ENCODE data around the gene BCHE. TPM values are rescaled to one million over a fixed set of nuclear protein-coding genes. Genes with fewer than 3 reads are reported as not detected.

The BCHE gene
- total RNA-seq, result under 0.01 TPM

DNA sequence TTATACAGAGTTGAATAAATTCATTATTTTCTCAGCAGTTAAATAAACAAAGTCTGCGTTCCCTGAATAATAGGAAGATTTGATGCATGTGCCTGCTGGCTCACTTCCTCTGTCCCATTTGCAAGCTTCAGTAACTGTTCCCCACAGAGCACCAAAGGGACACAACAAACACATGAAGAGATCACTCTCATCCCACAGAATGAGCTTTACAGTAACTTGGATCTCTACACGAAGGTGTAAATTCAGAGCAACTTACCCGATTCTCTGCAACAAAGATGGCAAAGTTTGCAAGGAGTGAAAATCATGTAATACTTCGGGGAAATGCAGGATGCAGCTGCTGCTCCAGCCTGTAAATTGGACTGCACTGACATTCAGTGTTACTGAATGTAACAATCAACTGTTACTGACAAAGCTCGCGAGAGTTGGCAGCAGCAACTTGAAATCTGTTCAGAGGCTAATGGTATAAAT, at the start of gene BCHE:
BCHE (minus strand) TSS at position 366 of the 468 bp plus-strand sequence. CDS start 6,390 bp downstream, outside the sequence.
- DNase-seq (ENCODE audit: low read depth in 2 of 3, low spot score in 2 of 3), result no peak

DNA sequence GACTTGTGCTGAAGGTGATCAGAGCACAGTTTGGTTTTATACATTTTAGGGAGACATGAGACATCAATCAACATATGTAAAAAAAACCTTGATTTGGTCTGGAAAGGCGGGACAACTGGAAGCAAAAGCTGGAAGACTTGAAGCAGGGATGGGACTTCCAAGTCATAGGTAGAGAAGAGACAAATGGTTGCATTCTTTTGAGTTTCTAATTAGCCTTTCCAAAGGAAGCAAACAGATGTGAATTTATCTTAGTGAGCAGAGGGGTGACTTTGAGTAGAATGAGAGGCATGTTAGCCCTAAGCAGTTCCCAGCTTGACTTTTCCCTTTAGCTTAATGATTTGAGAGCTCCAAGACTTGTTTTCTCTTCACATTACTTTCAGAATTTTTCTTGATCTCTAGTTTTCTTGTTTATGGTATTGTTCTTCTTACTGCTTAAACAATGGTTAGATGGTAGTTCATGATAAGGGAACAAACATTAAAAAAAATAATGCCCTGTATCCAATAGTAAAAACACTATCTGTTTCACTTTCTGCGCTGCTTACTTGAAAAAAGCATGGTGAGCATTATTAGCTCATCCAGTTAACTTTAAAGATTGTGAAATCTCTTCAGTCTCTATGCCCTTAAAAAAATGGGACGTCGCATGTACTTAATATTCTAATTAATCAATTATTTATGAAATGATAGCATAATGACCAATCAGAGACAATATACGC, 48.5 kb upstream of the BCHE start:
- DNase-seq (ENCODE audit: low read depth in 2 of 3, low spot score in 2 of 3), result no peak

DNA sequence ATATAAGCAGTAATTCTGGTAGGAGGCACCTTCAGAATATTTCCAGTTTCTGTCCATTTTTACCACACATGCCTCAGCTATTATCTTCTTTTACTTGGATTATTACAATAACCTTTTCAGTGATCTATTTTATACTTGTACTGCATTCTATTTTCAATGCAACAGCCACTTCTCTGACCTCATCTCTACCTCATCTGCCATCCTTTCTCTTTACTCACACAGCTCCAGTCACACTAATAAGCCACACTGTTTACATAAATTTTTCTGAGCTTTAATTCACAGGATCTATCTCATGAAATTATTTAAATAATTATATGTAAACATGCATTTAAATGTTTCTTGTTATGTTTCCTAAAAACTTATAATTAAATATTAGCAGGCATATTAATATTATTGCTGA, 47.3 kb upstream of the BCHE start:
- no peak for DNase-seq (ENCODE audit: low read depth in 2 of 3, low spot score in 2 of 3)

DNA sequence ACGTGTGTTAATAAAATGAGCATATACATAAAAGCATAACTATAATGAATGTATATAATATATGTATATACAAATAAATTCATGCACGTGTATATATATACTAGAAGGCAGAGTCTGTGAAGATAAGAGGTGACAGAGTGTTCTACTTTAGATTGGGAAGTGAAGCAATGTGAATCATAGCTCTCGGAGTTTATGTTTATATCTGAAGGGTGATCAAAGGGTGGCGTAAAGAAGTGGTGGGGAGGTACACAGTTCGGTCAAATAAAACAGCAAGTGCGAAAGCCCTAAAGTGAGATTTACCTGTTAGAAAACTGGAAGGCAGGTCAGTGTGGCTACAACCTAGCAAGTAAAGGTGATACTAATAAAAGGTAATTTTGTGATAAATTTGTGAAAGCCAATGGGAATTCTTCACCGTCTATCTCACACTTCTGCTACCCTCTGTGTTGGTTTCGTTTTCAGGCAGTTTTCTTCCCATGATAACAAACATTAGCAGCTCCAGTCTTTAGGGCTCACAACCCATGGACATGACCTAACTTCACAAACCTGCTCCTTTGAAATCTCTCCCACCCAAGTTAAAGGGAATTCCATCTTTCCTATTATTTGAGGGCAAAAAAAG, 46.7 kb upstream of the BCHE start:
- no peak for DNase-seq (ENCODE audit: low read depth in 2 of 3, low spot score in 2 of 3)

DNA sequence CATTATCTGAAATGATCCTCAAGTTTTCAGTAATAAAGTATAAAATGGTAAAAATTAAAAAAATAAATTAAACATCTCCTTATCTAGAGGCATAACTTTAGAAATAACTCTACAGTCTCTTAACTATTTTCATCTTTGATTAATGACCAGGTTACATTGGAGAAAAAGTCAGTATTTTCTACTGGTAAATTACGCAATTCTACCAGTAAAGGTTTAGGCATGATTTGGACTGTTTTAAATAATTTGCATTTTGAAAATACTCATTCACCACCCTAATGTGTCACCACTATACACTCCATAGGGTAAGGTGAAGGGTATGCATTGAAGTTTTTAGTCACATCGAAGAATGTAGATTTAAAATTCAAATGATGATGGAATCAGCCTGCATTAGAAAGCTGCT, 45.9 kb upstream of the BCHE start:
- no peak for DNase-seq (ENCODE audit: low read depth in 2 of 3, low spot score in 2 of 3)

DNA sequence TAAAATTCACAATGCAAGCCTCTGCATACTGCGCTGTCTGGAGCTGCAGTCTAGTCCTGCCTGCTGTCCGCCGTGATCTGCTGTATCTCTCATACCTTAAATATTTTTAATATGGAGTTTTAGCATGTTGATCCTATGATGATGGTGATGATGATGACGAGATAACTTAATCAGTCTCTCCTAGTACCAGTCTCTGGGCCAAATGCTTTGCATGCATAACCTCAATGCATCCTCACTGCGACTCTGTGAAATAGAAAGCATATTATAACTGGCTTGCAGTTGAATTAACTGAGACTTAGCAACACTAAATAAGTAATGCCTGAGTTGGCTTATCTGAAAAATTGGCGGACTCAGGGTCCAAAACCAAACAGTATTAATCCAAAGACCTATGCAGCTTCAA, 38.4 kb upstream of the BCHE start:
- DNase-seq (ENCODE audit: low read depth in 2 of 3, low spot score in 2 of 3), result no peak

DNA sequence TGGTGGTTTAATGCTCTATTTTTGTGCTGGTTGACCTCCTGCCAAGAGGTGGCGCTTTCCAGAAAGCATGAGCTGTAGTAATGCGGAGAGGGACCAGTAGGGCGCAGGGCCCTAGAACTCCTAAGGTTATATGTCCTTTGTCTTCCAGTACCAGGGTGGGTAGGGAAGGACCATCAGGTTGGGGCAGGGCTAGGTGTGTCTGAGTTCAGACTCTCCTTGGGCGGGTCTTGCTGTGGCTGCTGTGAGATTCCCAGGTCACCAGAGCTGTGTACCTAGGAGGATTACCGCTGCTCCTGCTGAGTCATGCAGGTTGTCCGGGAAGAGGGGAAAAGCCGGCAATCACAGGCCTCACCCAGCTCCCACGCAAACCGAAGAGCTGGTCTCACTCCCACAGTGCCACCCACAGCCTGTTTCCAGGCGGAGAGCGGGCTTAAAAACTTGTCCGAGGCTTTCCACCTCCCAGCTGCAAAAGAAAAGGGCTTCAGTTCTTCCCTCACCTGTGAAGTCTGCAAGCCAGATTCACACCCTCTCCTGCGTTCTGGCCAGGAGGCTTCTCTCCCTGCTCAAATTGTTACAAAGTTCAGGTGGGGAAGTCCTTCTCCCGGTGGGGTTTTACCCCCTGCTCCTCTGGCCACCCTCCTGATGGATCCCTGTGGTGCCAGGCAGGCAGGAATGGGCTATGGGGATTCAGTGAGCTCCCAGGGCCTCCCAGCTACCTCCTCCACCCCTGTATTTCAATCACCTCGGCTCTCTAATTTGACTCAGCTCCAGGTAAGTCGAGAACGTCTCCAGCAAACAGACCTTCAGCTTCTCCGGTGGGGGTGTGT, 37.7 kb upstream of the BCHE start:
- DNase-seq (ENCODE audit: low read depth in 2 of 3, low spot score in 2 of 3), result no peak

DNA sequence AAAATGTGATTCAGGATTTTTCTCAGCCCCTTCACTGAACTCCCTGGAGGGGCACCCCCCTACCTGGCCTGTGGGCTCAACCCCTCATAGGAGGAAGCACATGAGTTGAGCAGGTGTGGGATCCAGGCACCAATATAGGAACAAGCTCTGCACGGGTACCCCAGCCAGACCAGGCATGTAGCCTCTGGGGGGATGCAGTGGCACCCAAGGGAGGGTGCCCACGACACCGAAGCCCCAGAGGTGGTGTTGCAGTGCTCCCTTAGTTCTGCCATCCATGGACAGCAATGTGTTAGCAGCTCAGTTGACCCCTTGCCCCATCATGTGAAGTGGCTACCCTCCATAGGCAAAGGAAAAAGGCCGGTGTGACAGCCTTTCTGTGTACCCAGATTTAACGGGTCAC, 30.9 kb upstream of the BCHE start:
- no peak for DNase-seq (ENCODE audit: low read depth in 2 of 3, low spot score in 2 of 3)

DNA sequence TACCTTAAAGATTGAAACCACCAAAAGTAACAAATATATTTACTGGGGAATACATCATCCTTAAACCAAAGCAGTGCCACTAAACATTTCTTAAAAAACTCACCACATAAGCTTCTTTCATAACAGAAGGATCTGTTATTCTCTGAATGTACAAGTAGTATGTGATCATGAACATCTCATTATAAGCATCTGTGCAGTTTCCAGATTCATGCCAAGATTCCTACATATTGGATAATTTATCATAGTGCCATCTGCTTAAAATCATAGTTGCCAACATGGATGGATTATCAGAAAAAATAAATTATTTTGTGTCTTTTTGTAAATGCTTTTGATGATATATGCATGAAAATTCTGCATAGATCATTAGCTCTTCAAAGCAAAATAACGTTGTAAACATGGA, 21.8 kb upstream of the BCHE start:
- DNase-seq (ENCODE audit: low read depth in 2 of 3, low spot score in 2 of 3), result no peak

DNA sequence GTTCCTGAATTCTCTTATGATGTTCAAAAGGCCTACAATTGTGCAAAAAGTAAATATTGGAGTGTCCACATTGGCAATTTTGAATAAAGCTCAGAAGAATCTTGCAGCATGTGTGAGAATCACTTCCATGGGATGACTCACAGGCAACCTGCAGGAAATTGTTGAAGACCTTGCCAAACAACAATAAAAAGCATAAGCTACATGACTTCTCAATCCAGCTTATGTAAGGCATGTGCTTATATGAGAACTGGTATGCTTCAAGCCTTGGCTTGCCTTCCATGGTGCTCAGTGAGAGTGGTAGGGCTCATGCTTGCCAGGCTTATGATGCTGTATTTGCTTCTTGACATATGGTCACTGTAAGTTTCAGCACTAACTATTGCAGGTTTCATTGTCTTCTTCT, 18.4 kb upstream of the BCHE start:
- DNase-seq (ENCODE audit: low read depth in 2 of 3, low spot score in 2 of 3), result peak in 2 of 3 donors; percentile 0 to 18

DNA sequence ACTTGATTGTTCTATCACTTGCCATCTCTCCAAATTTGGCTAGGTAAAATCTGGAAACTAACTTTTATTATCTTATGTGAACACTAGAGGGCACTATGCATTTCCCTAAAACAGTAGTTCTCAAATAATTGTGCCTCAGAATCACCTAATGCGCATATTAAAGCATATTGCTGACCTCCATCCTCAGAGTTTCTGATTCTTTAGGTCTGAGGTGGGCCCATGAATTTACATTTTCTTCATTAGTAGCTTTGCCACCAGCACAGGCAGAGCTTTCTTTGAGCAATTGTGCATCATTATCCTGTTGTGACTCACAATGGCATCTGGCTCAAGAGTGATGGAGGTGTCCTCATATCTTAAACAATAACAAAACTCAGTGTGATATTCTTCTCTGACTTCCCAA, 17.5 kb upstream of the BCHE start:
- DNase-seq (ENCODE audit: low read depth in 2 of 3, low spot score in 2 of 3), result peak in 2 of 3 donors; percentile 3 to 32

DNA sequence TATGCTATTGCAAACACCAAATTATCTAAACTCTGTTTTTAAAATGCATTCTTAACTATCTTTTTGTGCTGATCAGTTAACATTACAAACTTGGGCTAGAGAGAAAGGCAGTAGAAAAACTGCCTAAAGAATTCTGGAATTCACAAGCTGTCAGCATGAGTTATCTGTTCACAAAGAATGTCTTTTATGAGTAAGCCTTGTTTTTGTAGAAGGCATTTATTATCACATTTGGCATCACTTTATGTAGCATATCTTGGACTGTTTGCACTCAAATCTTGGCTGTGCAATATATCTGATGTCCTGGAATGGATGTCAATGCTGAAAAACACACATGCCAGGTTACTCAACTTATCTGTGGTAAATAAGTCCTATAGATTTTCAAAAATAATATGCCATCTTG, 15.5 kb upstream of the BCHE start:
- DNase-seq (ENCODE audit: low read depth in 2 of 3, low spot score in 2 of 3), result no peak

DNA sequence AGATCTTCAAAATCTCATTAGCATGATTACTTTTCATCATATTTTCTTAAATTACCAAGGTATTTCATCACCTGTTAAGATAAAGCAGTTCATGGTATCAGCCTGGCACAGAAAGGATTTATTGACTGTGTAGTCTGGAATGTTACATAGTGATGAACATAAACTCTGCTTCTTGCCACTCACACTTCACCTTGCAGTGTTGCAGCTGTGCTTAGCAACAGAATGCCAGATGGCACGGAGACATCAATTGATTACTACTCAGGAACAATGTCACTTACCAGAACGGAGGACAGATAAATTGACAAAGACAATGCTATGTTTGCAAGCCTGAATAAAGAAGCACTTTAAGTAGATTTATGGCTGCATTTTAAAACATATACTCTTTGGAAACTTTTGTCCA, 15.0 kb upstream of the BCHE start:
- no peak for DNase-seq (ENCODE audit: low read depth in 2 of 3, low spot score in 2 of 3)

DNA sequence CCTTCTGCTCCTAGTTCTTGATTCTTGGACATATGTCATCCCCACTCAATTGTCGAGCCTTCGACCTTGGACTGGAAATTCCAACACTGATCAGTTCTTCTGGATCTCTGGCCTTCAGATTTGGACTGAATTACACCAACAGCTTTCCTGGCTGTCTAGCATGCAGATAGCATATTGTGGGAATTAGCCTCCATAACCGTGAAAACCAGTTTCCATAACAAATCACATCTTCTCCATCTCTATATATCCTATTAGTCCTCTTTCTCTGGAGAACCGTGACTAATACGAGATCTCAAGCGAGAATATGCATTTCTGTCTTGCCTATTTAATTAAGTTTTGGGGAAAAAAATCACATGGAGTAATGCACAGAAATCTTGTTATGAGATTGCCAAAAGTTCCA, 8.8 kb upstream of the BCHE start:
- DNase-seq (ENCODE audit: low read depth in 2 of 3, low spot score in 2 of 3), result no peak

DNA sequence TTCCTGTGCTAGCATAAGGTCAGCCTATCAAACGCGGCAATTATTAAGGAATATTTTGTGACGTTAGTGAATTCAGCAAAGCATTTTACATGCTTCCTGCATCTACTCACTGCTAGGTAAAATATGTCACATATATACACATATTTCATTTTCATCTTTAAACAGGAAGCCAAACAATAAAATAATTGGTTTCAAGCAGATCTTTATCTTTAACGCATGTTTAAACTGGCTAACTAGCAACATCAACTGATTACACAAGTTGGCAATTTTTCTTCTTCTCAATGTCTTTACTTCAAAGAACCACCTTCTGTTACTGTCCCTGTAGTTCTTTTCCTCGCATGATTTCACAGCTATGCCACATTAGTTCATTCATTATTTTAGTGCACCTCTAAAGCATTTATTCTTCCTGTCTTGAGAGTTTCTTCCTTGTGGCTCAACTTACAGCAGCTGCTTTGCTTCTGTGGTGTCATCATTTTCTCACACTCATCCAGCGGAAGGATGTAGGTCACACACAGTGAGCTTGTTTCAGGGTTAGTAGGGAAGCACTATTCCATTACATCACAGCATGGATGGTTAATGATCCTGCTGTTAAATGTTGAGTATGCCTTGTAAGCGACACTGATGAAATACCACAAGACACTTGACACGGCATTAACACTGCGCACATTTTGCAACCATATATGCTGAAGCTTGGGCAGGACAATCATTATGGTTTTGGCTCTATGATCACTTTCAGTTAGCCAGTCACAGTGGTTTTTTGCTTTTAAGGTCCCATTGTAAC, 2.3 kb upstream of the BCHE start:
- DNase-seq (ENCODE audit: low read depth in 2 of 3, low spot score in 2 of 3), result no peak

DNA sequence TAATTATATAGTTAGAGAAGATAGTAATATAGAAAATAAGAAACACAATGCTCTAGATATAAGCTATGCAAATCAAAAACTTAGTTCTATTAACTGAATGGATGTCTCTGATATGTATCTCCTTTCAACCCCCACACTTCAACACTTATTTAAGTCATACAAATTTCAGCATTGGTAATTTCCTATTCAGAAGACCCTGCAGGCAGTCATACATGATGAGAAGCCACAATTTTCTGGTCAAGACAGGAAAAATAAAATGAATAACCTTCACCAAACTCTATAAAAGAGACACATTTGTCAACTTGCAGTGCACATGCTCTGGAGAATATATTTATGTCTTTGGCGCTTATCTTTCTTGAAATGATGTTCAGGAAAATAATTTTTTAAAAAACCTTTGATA, 578 bp upstream of the BCHE start:
- no peak for DNase-seq (ENCODE audit: low read depth in 2 of 3, low spot score in 2 of 3)

DNA sequence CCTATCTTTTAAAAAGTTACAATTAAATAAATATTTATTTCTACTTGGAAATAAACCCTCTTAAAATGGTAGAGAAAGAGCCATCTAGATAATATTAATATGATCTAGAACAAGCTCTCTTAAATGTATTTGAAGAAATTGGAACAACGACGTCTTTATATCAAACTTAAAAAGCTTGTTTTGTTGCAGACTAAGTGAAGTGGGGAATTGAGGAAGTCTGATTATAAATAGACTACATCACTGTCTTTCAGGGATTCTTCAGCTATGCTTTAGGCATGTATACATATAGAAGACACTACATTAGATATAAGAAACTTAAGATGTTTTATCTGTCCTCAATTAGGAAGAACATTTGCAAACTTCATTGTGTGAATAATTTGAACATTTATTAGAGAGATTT, 1.8 kb downstream of the BCHE start:
- DNase-seq (ENCODE audit: low read depth in 2 of 3, low spot score in 2 of 3), result no peak

DNA sequence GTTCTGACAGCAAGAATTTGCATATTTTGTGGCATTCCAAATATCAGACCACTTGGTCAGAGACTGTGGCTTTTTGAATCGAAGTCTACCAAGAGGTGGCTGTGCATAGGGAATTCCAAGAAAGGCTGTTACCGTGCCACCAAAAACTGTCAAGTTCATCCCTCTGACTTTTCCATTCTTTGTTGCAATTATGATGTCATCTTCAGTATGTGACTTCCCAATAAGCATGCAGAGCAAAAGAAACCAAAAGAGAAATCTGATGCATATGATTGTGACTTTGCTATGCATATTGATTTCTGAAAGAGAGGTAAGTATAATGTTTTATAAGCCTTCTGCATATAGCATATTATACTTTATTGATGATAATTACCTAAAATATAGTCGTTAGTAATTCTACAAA, 6.5 kb downstream of the BCHE start:
- no peak for DNase-seq (ENCODE audit: low read depth in 2 of 3, low spot score in 2 of 3)

DNA sequence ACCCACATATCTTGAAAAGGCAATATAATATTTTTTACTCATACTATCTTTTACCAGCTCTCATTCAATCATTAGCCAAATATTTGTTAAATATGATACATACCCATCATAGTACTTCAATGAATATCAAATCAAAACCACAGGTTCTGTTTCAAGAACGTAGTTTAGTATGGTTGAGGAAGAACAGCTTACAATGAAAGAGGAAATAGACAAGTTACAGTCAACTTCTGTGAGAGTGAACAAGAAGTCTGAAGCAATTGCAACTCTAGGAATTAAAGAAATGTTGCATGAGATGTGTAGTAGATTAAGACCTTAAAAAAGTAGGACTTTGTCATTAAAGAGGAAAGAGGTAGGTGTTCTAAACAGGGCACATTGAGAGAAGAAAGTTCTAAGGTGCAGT, 9.3 kb downstream of the BCHE start:
- DNase-seq (ENCODE audit: low read depth in 2 of 3, low spot score in 2 of 3), result no peak

DNA sequence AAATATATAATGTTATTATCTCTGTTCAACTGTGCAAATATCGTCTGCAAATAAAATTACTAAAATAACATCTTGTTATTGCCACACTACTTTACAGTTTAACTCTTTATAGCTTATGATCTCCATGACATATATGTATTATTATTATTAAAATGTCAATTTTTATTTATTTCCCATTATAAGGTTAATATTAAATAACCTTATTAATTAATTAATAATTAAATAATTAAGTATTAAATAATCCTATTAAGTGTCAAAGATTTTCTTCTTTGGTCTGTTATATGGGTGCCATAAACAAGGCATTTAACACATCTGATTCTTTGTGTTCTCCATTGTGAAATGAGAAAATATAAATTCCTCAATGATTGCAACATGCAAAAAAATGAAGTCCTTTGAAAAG, 10.0 kb downstream of the BCHE start:
- DNase-seq (ENCODE audit: low read depth in 2 of 3, low spot score in 2 of 3), result no peak

DNA sequence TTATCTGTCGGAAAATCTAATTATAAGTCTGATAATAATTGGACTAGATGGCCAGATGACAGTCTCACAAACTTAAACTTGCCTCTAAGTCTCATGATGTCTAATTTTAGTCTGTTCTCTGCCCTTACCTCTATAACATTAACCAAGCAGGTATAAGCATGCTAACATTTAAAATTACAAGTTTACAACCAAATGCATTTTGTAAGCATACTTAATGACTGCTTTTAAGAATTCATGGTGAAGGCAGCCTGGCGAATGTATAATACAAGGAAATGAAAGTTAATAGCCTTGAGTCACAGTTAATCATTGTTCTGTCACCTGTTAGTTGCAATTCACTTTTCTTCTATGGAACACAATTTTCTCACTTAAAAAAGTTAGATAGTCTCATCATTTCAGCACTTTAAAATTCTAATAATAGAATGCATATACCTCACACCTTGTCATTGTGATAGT, 16.5 kb downstream of the BCHE start:
- DNase-seq (ENCODE audit: low read depth in 2 of 3, low spot score in 2 of 3), result no peak

Data from hematopoietic multipotent progenitor cell (in vitro differentiated cells).